GM20000 (cell line): Measurements from ENCODE around the gene TMSB10.

Source experiments
- DNase-seq: peaks from one replicate; pipeline ENCODE4 v3.0.0; 2012; ENCODE audit warnings: low spot score
- CTCF ChIP-seq: IDR thresholded peaks from 2 replicates; pipeline ENCODE4 v1.5.1; 2012; ENCODE audit warnings: mild to moderate bottlenecking, control low read depth; ENCODE audit errors: extremely low read depth, missing control alignments

The TMSB10 gene

DNA sequence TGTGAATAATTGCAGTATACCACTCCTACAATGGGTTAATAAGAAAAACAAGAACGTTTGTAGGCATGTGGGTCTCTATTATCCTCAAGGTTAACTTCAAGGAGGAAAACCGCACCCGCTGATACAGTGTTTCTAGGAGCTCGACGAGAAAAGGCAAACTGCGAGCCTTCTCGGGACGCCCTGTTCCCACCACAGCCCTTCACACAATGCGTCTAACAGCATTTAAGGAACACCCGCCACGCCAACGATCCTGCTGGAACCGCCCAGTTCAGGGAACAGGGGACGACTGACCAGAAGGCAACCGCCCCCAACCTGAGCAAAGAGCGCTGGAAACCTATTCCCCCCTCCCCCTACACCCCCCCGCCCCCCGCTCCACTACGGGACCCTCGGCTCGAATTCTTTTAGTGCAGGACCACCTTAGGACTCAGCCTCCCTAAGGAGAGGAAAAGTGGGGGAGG is 710 bp upstream of the TMSB10 start:
- DNase-seq = no peak
- TF ChIP-seq CTCF = no peak

GRCh38 chr2:84906108-84906899 is 848 bp downstream of the TMSB10 start:
- peak; percentile 70 for DNase-seq
- TF ChIP-seq CTCF = no peak

GRCh38 chr2:84906900-84907714 is 1.7 kb downstream of the TMSB10 start:
- peak; percentile 83 for DNase-seq
- TF ChIP-seq CTCF = no peak

GRCh38 chr2:84908948-84909713 is 3.7 kb downstream of the TMSB10 start:
- no peak for DNase-seq
- no peak for TF ChIP-seq CTCF

- no peak for TF ChIP-seq CTCF
- DNase-seq = no peak
Observed at GRCh38 chr2:84911135-84911678, 5.8 kb downstream of the TMSB10 start.

DNA sequence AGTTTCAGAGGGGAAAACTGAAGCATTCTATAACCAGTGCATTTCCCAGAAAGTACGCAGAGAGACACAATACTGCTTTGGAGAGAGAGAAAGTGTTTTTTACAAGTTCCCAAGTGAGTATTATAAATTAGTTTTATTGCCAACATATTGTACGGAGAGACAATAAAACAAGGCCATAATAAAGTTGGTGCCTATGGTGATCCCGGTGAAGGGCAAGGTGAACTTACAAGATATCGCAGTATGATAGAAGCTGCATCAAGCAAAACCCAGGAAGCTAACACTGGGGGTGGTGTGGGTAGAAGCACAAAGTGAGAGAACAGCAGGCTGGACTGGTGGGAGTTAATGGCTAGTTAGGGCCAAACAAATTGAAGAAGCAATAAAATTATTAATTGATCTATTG is 7.5 kb downstream of the TMSB10 start:
- no peak for TF ChIP-seq CTCF
- DNase-seq = peak; percentile 3
